ENCODE data around the gene TDRKH. TPM values are rescaled to one million over a fixed set of nuclear protein-coding genes. Genes with fewer than 3 reads are reported as not detected.

Gene TDRKH
- total RNA-seq, 1 donor from 2014 or later, result 12.3 TPM

DNA sequence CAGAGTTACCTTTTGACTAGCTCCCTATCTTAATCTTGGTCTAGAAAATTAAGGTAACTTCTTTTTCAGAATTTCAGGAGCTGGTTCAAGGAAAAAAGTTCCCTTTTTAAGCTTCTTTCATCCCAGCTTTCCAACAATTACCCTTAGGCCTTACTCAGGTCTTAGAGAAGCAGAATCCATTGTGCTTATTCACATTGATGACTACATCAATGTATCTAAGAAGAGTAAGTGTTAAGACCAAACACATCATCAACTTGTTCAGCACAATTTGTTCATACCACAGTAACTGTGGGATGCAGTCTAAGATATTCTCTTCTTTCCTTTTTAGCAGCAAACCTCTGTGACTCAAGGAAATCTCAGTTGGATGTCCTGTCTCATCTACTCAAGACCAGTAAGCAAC, 31.1 kb downstream of the TDRKH start:
- Histone ChIP-seq H3K4me3 (no peak overlapping the region), H3K27ac (no peak overlapping the region), H3K36me3 (peaks cover 43% of the 10 kb centered on the region), H3K27me3 (ENCODE audit: low read depth) (no peaks in the 10 kb centered on the region), H3K9me3 (no peaks in the 10 kb centered on the region), H3K4me1 (peaks cover 6% of the 10 kb centered on the region)
- intact Hi-C loops (cut with DNase I), result no loop called here
- TF ChIP-seq, protein P1, sequence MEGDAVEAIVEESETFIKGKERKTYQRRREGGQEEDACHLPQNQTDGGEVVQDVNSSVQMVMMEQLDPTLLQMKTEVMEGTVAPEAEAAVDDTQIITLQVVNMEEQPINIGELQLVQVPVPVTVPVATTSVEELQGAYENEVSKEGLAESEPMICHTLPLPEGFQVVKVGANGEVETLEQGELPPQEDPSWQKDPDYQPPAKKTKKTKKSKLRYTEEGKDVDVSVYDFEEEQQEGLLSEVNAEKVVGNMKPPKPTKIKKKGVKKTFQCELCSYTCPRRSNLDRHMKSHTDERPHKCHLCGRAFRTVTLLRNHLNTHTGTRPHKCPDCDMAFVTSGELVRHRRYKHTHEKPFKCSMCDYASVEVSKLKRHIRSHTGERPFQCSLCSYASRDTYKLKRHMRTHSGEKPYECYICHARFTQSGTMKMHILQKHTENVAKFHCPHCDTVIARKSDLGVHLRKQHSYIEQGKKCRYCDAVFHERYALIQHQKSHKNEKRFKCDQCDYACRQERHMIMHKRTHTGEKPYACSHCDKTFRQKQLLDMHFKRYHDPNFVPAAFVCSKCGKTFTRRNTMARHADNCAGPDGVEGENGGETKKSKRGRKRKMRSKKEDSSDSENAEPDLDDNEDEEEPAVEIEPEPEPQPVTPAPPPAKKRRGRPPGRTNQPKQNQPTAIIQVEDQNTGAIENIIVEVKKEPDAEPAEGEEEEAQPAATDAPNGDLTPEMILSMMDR (IDR thresholded peaks at IDR 0.05), result no peak
- ATAC-seq, result no peak
- no peak for DNase-seq

DNA sequence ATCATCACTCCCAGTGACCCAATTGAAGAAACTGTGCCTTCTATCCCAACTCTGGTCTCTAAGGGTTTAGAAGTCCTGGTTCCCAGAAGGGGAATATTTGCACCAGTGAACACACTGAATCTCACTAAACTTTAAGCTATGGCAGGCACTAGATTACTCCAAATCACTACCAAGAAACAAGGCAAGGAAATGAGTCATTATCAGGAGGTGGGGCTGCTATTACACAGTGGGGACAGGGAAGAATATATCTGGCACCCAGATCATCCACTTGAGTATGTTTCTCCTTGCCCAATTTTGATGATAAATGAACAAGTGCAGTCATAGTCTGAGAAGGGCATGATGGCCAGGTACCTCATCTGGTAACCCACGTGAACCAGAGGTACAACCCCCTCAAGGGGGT, 34.0 kb downstream of the TDRKH start:
- ATAC-seq (no peak), DNase-seq (no peak)
- Histone ChIP-seq H3K36me3 (peaks cover 34% of the 10 kb centered on the region), H3K27me3 (ENCODE audit: low read depth) (no peaks in the 10 kb centered on the region), H3K4me3 (no peak overlapping the region), H3K9me3 (no peaks in the 10 kb centered on the region), H3K4me1 (no peaks in the 10 kb centered on the region), H3K27ac (no peak overlapping the region)
- TF ChIP-seq, protein P1 (IDR thresholded peaks at IDR 0.05), result no peak
- intact Hi-C loops (cut with DNase I), result no loop called here

DNA sequence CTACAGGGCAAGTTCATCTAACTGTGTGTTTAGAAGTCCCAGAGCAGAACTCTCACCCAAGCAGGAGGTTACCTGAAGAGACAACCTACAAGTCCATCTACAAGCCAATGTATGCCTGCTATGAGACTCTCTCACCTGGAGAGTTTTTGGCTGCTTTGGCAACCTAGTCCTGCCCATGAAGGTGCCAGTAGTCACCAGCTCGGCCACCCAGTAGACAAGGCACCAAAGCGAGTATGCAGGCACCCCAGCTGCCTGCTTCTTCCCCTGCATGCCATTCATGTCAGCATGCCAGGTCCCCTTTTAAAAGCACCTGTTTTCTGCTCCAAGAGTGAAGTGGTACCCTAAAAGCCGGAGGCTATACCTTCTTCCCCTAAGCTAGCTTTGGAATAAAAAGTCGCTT, 48.8 kb downstream of the TDRKH start:
- intact Hi-C loops (cut with DNase I), result no loop called here
- H3K27me3 ChIP-seq (ENCODE audit: low read depth), result no peaks in the 10 kb centered on the region
- no peak for ATAC-seq
- H3K27ac ChIP-seq, result no peak overlapping the region
- no peaks in the 10 kb centered on the region for H3K36me3 ChIP-seq
- H3K4me3 ChIP-seq, result no peak overlapping the region
- H3K4me1 ChIP-seq, result no peaks in the 10 kb centered on the region
- H3K9me3 ChIP-seq, result peaks cover 9% of the 10 kb centered on the region
- TF ChIP-seq, protein P1 (IDR thresholded peaks at IDR 0.05), result no peak
- DNase-seq, result no peak

DNA sequence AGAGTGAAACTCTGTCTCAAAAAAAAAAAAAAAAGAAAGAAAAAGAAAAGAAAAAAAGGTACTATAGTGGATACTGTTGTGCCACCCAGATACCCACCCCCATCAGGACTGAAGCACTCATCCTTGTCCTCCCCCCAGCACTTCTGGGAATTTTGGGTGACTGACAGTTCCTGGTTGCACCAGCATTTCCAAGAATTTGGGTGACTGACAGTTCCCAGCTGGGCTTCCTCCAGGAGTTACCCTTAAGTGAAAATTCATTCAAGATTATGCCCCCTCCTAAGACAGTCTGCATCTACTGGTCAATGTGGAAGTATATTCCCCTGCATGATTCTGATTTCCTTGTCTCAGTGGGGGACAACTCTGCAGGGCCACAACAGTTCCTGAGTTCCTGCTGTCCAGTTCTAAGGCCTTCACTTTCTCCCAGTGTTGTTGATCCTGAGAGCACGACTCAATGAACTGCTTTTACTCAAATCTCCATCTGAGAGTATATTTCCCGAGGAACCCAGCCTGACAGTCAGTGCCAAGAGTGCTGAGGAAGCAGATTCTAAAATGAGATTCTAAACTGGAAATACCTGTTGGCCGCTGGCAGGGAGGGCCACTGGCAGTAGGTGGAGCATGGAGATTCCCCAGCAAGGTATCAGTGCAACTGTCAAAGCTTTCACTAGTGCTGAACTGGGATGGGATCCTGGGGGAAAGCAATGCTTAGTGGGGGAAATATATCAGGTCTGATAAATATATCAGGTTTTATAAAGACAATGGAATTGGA, 50.5 kb downstream of the TDRKH start:
- intact Hi-C loops (cut with DNase I), result no loop called here
- no peak for DNase-seq
- TF ChIP-seq, protein P1 (IDR thresholded peaks at IDR 0.05), result no peak
- H3K4me3 ChIP-seq, result no peak overlapping the region
- H3K36me3 ChIP-seq, result no peaks in the 10 kb centered on the region
- H3K27me3 ChIP-seq (ENCODE audit: low read depth), result no peaks in the 10 kb centered on the region
- ATAC-seq, result peak in 1 of 2 donors; percentile 46
- no peak overlapping the region for H3K27ac ChIP-seq
- H3K9me3 ChIP-seq, result peaks cover 9% of the 10 kb centered on the region
- H3K4me1 ChIP-seq, result no peaks in the 10 kb centered on the region

DNA sequence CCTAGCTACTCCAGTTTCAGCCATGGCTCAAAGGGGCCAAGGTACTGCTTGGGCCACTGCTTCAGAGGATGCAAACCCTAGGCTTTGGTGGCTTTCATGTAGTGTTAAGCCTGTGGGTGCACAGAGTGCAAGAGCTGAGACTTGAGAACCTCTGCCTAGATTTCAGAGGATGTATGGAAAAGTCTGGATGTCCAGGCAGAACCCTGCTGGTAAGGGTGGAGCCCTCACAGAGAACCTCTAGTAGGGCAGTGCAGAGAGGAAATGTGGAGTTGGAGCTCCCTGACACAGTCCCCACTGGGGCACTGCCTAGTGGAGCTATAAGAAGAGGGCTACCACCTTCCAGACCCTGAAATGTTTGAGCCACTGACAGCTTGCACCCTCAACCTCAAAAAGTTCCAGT, 52.8 kb downstream of the TDRKH start:
- intact Hi-C loops (cut with DNase I), result no loop called here
- Histone ChIP-seq H3K9me3 (peaks cover 9% of the 10 kb centered on the region), H3K27me3 (ENCODE audit: low read depth) (no peaks in the 10 kb centered on the region), H3K36me3 (no peaks in the 10 kb centered on the region), H3K27ac (no peak overlapping the region), H3K4me1 (no peaks in the 10 kb centered on the region), H3K4me3 (no peak overlapping the region)
- no peak for DNase-seq
- TF ChIP-seq, protein P1 (IDR thresholded peaks at IDR 0.05), result no peak
- no peak for ATAC-seq

Data from lower lobe of right lung (tissue), 2 donors.